ENCODE measurements around the gene RNU6-9.

DNA sequence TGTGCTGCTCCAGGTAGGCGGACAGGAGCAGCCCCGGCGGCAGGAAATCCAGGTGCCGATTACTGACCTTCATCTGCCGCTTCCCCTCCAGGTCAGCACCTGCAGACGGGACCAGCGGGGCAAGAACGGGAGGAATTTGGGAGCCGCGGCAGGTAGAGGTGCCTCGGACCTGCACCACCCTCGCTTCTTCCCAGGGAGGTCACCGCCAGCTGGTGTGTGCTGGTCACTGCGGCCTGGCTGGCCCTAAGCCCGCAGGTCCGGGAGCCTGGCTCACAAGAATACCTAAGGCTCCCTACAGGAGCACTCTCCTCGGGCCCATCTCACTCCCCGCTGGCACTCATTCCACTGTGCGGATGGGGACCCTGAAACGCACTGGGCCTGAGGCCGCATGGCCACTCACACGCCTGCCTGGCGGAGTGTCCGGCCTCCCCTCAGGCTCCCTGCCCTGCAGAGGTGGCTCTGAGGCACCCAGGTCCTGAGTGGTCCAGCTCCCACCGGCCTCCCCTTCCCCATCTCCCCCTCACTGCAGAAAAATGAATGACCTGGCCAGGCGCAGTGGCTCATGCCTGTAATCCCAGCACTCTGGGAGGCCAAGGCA lies 4.3 kb downstream of the RNU6-9 start:
- TF ChIP-seq, protein P1, sequence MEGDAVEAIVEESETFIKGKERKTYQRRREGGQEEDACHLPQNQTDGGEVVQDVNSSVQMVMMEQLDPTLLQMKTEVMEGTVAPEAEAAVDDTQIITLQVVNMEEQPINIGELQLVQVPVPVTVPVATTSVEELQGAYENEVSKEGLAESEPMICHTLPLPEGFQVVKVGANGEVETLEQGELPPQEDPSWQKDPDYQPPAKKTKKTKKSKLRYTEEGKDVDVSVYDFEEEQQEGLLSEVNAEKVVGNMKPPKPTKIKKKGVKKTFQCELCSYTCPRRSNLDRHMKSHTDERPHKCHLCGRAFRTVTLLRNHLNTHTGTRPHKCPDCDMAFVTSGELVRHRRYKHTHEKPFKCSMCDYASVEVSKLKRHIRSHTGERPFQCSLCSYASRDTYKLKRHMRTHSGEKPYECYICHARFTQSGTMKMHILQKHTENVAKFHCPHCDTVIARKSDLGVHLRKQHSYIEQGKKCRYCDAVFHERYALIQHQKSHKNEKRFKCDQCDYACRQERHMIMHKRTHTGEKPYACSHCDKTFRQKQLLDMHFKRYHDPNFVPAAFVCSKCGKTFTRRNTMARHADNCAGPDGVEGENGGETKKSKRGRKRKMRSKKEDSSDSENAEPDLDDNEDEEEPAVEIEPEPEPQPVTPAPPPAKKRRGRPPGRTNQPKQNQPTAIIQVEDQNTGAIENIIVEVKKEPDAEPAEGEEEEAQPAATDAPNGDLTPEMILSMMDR (IDR thresholded peaks at IDR 0.05) = no peak
- TF ChIP-seq POLR2AphosphoS5 (IDR thresholded peaks at IDR 0.05) = no peak
